GM12891 (cell line): ENCODE data around the gene GLRX5.

Experiments used
- POLR2A ChIP-seq: IDR thresholded peaks from 2 replicates; pipeline ENCODE4 v1.6.1; 2011; ENCODE audit warnings: low read depth, low read length, control low read depth
- POU2F2 ChIP-seq: IDR thresholded peaks from 2 replicates; pipeline ENCODE4 v1.6.1; 2011; ENCODE audit warnings: low read depth, mild to moderate bottlenecking, control low read depth, low read length, moderate library complexity
- TAF1 ChIP-seq: IDR thresholded peaks from 2 replicates; pipeline ENCODE4 v1.6.1; 2011; ENCODE audit warnings: low read depth, low read length, control low read depth

- TF ChIP-seq POLR2A (no peak), POU2F2 (no peak), TAF1 (no peak)
These were observed 1.3 kb downstream of the GLRX5 start for GRCh38 chr14:95536036-95536593.
